Inferior parietal cortex (tissue), 1 donor: ENCODE measurements around the gene MELTF.

Experiments used
- DNase-seq: peaks from one replicate; pipeline ENCODE4 v3.0.0-alpha.2; 2016; ENCODE audit errors: extremely low spot score

Gene MELTF

DNA sequence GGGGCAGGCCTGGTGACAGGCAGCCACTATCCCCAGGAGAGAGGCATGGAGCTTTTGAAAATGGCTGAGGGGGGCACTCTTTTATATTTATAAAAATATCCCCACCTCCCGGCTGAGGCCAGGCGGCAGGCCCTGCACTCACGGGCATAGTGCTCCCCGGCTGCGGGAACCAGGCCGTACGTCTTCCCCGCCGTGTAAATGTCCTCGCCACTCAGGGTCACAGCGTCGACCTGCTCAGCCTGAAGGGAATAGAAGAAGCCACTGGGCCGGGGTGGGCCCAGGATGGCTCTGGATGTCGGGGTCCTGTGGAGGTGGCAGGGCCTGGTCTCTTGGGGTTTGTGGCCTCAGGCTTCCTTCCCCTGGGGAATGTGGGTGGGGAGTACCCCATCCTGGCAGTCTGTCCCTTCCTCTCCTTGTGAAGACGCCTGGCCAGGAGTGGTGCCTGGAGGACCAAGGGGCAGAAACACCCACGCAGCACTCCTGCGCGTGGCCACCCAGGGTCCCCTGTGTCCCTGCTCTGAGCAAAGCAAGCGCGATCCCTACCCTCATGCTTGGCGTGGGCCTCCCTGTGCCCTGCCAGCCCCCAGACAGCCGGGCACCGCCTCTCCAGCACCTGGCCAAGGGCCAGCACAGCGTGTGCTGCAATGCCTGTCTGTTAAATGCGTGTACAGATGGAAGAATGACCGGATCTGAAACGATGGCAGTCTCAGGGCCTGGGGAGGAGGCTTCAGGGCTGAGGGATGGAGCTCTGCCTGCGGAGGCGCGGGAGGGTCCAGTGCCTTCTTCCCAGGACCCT, 18.9 kb downstream of the MELTF start:
- no peak for DNase-seq

DNA sequence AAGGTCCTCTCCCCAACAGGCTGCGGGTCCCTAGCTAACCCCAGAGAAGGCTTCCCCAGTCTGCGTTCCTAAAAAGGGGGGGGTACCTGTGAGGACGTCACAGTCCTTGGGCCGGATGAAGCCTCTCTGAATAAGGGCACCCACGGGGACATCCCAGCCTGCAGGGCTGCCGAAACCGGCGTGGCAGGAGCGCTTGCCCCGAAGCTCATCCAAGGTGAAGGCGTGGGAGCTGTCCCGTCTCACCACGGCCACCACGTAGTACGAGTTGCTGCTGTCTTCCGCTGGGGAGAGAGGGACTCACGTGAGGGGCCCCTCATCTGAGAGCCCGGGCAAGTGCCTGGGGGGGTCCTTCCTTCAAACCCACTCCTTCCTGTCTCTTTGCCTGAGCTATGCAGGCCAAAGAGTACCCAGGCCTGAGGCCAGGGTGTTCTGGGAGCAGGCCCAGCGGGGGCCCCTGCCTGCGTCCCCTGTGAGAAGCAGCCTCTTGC, 20.0 kb downstream of the MELTF start:
- DNase-seq = no peak

DNA sequence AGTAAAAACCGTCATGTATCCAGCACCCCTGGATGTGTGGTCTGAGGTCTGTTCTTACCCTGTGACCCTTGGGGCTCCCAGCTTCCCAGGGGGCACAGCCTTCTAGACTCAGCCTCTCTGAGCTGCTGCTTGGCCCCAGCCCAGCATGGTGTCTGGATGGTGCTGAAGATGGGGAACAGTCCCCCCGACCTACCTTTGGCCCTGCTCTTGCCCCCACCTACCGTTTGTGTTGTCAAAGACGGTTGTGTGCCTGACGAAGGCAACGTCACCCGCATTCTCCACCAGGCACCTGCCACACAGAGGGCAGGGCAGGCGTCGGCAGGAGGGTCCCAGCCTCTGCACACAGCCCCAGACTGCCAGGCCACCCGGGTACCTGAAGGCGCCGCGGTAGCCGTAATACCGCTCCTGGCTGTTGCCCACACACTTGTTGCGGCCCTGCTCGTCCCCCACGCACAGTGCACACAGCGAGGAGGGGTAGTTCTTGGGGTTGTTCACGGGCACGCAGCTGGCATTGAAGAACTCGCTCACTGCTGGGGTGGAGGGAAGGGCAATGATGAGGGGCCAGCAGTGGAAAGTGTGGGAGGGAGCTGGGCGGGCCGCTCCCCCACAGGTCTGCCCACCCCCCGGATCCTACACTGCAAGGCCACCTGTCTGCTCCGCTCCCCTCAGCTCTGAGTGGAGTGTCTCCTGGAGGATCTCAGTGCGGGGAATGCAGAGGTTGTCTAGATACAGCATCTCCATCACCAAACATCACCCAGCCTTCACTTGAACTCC, 21.0 kb downstream of the MELTF start:
- DNase-seq = no peak

DNA sequence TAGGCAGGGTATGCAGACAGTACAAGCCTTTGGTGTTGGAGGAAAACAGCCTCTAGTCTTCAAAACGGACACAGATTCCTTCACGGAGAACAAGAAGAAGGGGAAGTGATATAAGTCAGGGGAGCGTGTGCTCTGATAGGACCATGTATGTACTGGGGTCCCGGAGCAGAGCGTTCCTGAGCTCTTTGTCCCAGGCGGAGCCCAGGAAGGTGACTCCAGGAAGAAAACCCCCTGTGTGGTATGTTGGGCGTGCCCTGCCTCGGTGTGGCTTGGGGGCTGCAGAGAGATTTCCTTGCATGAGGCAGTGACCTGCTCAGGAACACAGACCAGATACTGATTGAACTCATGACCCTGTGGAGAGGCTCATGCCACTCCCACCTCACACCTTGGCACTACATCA, 21.7 kb downstream of the MELTF start:
- DNase-seq = no peak

DNA sequence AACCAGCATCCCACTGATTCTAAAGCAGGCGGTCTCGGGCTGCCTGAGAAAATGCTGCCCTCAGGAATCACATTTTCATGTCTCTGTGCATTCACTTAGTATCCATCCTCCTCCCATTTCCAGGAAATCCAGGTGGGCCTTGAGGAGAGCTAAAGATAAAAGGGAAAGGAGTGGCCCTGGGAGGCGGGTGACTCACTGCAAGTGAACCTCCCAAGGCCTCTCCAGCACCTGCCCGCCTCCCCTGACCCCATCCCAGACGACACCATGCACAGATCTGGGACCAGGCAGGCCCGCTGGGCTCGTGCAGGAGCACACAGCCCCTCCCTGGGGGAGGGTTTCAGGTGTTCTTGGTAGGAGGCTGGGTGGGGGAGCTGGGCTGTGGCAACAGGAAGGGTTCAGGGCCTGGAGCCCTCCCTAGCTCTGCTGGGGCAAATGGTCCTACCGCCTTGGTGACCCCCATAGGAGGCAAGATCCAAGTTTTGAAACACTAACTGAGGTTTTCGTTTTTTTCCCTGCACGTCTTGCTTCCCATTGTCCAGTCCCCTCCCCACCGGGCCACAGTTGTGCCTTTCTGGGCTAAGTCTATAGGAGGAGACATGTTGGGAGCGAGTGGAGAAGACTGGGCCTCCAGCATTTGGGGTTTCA, 22.2 kb downstream of the MELTF start:
- no peak for DNase-seq

DNA sequence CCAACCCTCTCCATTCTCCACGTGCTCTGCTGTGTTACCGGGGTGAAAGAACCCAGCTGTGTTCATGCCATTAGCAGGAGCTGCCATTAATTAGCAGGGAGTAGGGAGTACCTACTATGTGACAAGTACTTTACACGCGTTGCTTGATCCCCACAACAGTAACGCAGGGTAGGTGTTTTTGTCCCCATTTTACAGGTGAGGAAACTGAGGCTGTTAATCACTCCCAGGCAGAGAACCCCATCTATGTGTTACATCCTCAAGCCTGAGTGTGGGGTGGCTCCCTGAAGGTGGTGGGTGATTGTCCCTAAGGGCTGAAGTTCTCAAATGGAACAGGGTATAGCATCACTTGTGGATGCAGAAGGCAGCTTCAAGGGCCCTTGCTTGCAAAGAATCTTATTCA, 22.8 kb downstream of the MELTF start:
- DNase-seq = no peak

DNA sequence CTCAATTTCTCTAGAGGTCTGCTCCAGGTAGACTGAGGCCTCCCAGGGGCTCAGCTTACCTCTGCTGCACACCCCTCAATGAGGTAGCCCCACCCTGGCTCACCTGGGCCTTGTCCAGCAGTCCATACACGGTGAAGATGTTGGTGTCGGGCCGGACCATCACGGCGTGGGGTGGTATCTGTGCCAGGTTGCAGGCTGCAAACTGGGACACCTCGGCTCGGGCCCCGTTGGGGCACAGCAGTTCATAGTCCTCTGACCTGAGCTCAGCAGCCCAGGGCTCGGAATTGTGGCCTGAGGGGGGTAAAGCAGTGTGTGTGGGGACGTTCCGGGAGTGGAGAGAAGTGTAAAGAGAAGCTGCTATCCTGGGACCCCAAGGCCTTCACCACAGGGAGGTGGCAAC, 23.2 kb downstream of the MELTF start:
- no peak for DNase-seq

DNA sequence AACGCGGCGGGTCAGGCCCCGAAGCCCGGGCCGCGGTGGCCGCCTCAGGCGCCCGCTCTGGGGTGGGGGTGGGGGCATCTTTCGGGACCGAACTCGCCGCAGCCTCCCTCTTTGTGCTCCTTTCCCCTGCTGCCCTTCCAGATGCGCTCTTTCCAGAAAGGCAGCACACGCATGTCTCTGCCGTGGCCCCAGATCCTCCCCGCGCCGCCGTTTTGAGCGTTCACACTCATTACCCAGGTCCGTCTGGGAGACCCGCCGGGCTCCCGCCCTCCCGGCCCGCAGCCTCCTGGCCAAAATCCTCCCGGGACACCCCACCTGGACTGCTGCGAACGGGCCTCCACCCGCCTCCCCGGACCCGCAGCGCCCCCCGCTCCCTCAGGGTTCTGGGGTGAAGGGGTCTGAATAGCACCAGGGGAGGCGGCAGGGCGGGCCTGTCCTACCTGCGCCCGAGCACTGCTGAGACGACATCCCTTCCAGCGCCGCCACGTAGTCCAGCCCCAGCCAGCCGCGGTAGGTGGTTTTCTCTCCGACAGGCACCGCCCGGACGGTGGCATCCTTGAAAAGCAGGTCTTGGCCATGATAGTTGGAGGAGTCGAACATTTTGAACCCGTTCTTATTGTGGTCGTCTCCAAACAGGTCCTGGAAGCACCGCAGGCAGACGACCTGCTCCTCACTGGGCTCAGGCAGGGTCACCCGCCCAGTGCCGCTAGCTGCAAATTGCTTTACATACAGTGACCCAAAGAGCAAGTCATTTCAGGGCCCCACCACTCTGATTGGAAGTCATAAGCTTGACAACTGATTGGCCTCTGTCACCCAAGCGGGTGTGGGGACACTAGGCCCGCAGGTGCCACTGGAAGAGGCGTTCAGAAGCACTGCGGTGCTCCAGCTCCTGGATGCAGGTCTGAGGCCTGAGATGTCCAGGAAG, 25.9 kb downstream of the MELTF start:
- DNase-seq = no peak

DNA sequence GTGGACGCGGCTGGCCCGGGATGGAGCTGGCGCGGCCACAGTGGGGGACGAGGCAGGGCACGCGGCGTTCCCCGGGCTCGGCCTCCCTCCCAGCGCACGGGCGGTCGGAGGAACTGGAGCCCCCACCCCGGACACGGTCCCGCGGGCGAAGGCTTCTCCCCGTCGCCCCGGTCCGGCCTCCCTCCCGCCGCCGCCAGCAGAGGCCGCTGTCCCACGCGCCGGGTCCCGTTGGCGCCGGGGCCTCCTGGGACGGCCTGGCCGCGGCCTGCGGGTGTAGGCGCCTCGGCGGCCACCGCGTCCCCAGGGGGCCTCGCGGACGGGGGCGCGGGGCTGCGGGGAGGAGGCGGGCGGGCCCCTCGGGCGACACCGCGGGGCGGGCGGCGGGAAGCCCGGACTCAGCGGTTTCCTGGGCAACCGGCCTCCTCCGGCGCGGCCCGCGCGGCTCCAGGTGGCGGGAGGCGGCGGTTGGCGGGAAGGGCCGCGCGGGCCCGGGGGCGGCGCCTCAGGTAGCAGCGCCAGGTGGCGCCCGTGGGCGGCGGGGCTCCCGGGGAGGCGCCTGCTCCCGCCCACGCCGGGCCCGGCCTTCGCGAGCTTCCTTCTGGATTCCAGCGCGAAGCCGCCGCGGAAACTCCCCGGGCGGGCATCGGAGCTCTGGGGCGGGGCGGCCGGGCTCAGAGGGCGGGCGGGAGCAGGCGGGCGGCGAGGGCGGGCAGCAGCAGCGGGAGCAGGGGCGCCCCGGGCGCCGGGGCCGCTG, 26.7 kb downstream of the MELTF start:
- DNase-seq = peak; percentile 74

DNA sequence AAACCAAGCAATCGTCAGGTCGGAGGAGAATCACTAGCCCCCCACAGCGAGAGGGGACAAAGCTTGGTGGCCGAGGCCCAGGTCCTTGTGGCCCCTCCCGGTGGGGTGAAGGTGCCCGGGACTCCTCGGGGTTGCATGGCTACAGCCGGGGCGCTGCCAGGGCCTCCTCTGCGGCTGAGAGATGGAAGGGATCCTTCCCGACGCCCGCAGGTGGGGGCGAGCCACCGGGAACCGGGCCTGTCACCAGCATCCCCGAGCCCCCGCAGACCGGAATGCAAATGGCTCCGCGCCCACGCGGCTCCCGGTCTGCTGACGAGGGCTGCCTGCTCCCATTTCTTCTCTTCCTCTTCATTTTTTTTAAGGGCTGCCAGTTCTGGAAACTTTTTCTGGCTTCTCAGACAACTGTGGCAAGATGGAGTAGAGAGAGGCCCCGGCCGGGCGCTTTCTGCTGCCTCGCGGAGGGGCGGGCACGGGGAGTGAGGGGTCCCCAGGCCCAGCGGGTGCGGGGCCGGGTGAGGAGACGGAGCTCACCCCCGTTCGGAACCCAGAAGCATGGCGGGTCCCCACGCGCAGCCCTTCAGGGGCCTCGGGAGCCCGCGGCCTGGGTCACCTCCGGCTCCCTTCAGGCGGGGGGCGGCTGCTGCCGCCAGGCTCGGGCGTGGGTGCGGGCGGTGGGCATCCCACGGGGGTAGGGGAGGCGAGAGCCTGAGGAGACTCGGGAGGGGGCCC, 27.5 kb downstream of the MELTF start:
- no peak for DNase-seq

DNA sequence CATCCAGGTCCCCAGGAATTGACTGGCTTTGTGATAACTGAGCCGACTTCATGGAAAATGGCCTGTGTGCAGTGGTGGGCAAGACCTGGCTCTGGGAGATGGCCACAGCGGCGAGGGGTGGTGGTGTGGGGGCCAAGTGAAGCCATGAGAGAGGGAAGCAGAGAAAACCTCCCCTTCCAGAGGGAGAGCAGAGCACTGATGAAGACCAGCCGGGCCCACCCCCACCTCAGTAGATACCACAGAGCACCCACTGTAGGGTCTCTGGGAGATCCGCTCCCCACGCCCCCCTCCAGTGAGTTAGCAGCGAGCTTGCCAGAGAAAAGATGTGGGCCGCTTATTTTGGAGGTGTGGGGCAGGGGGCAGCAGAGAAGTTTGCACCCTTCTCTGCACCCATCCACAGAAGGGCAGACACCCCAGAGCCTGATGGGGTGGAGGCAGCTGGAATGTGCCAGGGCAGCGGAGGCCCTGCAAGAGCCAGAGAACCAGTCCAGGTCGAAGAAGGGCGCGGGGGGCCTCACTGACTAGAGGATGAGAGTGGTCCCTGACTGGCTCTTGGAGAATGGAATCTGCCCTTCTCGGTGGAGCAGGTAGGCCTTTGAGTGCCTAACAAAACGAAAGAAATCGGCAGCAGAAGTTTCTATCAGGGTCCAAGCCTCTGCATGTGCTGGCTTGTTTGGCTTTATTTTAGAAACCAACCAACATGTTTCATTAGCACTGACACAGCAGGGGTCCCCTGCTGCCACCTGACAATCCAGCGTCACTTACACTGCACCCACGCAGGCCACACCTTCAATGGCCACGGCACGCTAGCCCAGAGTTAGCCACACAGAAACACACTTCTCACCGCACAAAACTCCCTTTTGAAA, 28.3 kb downstream of the MELTF start:
- no peak for DNase-seq

DNA sequence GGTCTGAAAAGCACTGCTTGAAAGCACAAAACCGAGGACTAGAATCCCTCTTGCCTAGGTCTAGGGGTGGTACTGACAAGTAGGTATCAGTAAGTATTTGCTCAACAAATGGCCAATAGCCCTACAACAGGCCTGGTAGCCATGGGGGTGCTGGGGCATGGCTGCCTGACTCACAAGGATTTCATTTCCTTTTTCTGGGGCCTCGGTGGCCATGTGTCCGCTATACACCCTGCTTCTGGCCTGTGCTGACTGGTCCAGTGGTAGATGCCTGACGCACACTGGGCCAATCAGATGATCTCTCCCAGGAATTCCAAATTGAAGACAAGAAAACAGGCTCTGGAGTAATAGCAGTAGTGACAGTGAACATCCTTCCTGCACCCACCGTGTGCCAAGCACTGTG, 29.4 kb downstream of the MELTF start:
- no peak for DNase-seq

DNA sequence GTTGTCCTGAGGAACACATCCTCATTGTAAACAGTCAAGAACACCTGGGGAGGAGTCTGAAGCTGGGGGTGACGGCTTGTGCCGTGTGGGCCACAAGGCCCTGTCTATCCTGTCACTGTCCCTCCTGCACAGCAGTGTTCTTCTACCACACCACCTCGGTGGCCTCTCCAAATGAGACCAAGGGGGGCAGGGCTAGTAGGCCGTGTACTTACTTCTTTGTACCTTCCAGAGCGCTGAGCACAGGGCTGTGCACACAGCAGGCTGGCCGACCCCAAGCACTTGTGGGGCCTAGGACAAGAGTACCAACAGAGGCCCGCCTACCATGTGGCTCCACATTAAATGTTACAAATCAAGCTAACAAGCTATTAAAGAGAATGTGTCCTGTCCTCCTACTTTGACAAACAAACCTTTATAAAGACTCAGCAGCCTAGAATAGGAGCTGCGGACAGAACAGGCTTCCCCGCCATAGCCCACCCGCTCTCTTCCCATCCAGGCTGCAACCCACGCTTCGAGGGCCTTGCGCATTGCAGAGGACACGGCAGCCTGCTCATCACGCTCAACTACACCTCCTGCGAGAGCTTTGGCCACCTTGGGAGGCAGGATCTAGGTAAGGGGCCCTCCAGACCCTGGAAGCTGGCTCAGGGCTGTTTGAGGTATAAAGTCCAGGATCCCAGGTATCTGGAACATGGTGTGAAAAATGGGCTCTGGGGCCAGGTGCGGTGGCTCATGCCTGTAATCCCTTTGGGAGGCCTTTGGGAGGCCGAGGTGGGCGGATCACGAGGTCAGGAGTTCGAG, 30.5 kb downstream of the MELTF start:
- DNase-seq = no peak

DNA sequence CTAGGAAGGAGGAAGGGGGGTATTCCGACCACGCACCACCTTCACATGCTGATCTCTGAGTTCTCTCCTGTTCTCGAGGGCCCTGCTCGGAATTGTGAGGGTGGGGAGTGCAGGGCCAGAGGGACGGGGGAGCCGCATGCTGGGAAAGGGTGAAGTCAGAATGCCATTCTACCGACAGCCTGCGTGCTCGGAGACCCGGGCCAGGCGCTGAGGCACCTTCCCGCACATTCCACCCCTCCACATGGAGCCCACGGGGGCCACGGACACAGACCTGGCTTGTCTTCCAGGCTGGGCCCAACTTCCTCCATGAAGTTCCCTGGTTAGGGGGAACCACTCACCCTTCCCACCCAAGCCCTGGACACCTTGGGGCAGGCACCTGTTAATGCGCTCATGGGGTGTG, 32.3 kb downstream of the MELTF start:
- no peak for DNase-seq

DNA sequence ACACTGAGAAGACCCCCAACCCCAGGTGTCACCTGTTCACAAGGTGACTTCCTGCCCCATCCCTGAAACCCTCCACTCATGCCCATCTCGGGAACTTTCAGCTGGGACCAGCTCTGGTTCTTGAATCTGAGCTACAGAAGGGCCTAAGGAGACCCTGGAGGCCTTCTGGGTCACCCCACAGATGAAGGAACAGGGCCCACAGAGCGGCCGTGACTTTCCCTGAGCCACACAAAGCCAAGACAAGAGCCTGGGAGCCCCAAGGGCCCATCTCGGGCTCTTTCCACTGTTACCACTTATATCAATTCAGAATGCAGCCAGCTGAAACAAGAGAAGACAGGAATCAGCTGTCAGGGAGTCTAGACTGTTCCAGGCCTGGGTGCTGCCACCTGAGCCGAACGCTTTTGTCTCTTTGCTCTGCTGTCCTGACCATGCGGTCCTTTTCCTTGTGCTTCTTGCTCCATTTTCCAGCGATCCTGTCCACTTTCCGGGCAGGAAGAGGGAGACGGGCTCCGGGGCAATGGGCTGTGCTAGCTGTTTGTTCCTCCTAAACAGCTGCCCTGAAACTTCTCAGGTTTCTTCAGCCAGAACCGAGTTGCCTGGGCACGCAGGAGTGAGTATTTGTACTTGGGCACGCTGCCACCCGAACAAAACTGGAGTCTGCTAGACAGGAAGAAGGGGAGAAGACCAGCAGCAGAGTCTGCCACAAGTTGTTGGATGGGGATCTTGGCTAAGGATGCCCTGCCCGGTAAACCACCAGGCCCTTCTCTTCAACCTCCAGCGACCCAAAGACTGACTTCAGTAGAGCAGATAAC, 33.0 kb downstream of the MELTF start:
- no peak for DNase-seq

DNA sequence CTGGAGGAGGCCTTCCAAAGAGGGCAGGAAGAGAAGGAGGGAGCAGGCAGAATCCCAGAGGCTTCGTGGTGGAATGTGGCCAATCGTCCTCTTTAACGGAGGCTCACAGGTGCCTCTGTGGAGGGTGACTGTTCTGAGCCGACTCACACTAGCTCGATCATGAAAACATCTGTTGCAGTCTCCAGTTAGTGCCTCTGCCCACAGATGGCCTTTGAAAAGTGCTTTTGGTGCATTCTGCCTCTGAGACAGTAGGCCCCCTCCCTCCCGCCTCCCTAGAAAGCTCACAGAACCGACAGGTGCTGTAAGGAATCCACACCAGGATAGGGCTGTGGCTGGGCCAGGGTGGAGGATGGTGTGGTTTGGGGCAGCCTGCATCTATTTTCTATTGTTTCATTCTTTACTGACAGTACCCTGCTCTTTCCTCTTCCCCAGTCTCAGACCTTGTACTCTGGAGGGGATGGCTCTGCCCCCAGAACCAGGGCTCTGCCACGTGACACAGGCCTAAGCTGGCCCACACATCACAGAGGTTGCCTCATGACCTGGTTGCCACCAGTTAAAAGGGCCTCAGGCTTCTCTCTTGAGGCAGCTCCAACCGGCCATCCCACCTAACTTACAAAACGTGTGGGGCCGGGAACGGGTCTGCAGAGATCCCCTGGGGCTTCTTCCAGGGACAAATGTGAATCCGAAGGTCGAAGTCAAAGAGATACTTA, 33.8 kb downstream of the MELTF start:
- no peak for DNase-seq

DNA sequence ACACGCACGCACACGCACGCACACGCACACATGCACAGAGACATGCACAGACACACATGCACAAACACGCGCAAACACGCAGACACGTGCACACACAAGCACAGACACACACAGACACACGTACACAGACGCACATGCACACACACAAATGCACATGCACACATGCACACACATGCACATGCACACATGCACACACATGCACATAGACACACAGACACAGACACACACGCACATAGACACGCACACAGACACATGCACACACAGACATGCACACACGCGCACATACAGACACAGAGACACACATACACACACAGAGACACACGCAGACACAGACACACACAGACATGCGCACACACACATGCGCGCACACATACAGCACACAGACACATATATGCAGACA, 34.6 kb downstream of the MELTF start:
- DNase-seq = no peak
